Skeletal muscle tissue (tissue), 2 donors: ENCODE data around the gene APOH. TPM values are rescaled to one million over a fixed set of nuclear protein-coding genes. Genes with fewer than 3 reads are reported as not detected.

ENCODE experiments used
- small RNA-seq: library from RNA; depleted of rRNA; stranded (forward); fragments of <200 nt; gene quantifications from one replicate; pipeline ENCODE3, GENCODE V24; 2014
- total RNA-seq: library from RNA; depleted of rRNA; stranded (reverse); fragments of >200 nt; gene quantifications from one replicate; pipeline ENCODE4 v1.2.3, GENCODE V29; 2014

The APOH gene
- total RNA-seq, 1 donor from 2014 or later = 2.1 TPM

Small RNA genes within 50 kb of the gene (small RNA-seq; reads per million reads assigned to genes)
- gene RNA5SP444 = 0.07 reads per million

Other genes with a start within 250 kb of the APOH start
- 16.2 TPM for gene CEP112, start 37.3 kb downstream of the APOH start, total RNA-seq
- 2.1 TPM for gene PRKCA, start 73.2 kb upstream of the APOH start, total RNA-seq